HG03442 (cell line): Measurements from ENCODE around the gene REM2.
A peak's percentile ranks its signal among the peaks of the same experiment; 100 is the strongest.

Experiments used
- ATAC-seq: cut with Tn5 transposase; IDR thresholded peaks from one replicate; pipeline ENCODE4 v1.9.1; 2021; ENCODE audit warnings: mild to moderate bottlenecking, moderate library complexity; ENCODE audit not compliant: unreplicated experiment

REM2 gene

DNA sequence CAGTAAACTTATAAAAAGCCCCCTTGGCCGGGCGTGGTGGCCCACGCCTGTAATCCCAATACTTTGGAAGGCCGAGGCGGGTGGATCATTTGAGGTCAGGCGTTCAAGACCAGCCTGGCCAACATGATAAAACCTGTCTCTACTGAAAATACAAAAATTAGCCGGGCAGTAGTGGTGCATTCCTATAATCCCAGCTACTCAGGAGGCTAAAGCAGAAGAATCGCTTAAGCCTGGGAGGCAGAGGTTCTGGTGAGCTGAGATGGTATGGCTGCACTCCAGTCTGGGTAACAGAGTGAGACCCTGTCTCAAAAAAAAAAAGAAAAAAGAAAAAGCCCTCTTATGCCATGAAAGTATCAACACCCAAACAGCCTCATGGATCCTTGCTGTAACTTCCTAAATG lies 42.5 kb downstream of the REM2 start:
- no peak for ATAC-seq

GRCh38 chr14:22926316-22926715 lies 43.3 kb downstream of the REM2 start:
- no peak for ATAC-seq

GRCh38 chr14:22928237-22929103 lies 45.4 kb downstream of the REM2 start:
- no peak for ATAC-seq

GRCh38 chr14:22929104-22929960 lies 46.3 kb downstream of the REM2 start, which contains the start of gene PRMT5:
TSS of gene PRMT5 (minus strand) at chr14:22929376. CDS start at chr14:22929361, 15 bp downstream.
- ATAC-seq: peak; percentile 93

DNA sequence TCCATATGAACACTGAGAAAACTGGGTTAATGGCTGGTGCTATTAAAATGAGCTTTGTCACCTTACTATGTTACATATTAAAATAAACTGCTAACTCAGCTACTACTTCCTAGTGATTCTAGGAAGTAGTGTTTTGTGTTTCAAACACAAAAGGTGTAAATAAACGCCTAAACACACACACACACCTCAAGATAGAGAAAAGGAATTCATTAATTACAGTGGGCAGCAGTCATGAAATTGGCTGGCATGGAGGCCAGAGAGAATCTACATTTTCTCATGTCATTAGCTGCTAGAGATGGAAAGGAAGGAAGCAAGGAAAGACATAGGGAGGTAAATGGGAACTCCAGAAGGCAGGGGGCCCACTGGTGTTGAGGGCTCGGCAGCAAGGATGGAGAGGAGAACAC lies 46.9 kb downstream of the REM2 start:
- ATAC-seq: no peak

- ATAC-seq: no peak
Measured at GRCh38 chr14:22932146-22932545, 49.1 kb downstream of the REM2 start.

- ATAC-seq: no peak
Measured at GRCh38 chr14:22935156-22935555, 52.1 kb downstream of the REM2 start.
